Tibial artery (tissue), 4 donors: ENCODE data around the gene KRT36.

Experiments
- DNase-seq, 2 donors: peaks; one replicate each; pipeline ENCODE4 v3.0.0-alpha.2; 2019
- H3K27ac ChIP-seq, 2 donors: fragments of 200-600 bp; sonication (generic) in 1 of 2; 1 replicate in 1 of 2; 2 replicates in 1 of 2; pipeline ENCODE4 v1.5.1; 2018 to 2019; ENCODE audit warnings: mild to moderate bottlenecking in 1 of 2
- H3K27me3 ChIP-seq, 2 donors: fragments of 200-600 bp; sonication (generic) in 1 of 2; one replicate each; pipeline versions ENCODE4 v1.5.1 to v1.6.0; 2016 to 2019
- H3K36me3 ChIP-seq, 3 donors: fragments of 200-600 bp; sonication (generic) in 2 of 3; one replicate each; pipeline ENCODE4 v1.5.1; 2016 to 2019; ENCODE audit warnings: mild to moderate bottlenecking in 2 of 3
- H3K4me1 ChIP-seq, 4 donors: fragments of 200-600 bp; sonication (generic) in 2 of 4; 1 replicate in 3 of 4; 2 replicates in 1 of 4; pipeline ENCODE4 v1.5.1; 2016 to 2019
- H3K4me3 ChIP-seq, 2 donors: fragments of 200-600 bp; sonication (generic) in 1 of 2; 1 replicate in 1 of 2; 2 replicates in 1 of 2; pipeline ENCODE4 v1.5.1; 2018 to 2019; ENCODE audit warnings: mild to moderate bottlenecking in 2 of 2
- H3K9me3 ChIP-seq, 3 donors: fragments of 200-600 bp; sonication (generic) in 1 of 3; one replicate each; pipeline ENCODE4 v1.5.1; 2016 to 2019
- intact Hi-C: fragments of 100-400 bp; cut with DNase I; formaldehyde crosslinking; loops from one replicate; pipeline ENCODE4 v1.15.0; 2023; ENCODE audit warnings: low total_unique reads
- TF ChIP-seq, protein P1 (sequence below), 2 experiments: fragments of 200-600 bp in 1 of 2; fragments of 450-650 bp in 1 of 2; IDR thresholded peaks; one replicate each; pipeline ENCODE4 v1.5.1; 2017 to 2019; ENCODE audit warnings: antibody characterized with exemption in 2 of 2, mild to moderate bottlenecking in 1 of 2, moderate library complexity in 1 of 2

KRT36 gene

DNA sequence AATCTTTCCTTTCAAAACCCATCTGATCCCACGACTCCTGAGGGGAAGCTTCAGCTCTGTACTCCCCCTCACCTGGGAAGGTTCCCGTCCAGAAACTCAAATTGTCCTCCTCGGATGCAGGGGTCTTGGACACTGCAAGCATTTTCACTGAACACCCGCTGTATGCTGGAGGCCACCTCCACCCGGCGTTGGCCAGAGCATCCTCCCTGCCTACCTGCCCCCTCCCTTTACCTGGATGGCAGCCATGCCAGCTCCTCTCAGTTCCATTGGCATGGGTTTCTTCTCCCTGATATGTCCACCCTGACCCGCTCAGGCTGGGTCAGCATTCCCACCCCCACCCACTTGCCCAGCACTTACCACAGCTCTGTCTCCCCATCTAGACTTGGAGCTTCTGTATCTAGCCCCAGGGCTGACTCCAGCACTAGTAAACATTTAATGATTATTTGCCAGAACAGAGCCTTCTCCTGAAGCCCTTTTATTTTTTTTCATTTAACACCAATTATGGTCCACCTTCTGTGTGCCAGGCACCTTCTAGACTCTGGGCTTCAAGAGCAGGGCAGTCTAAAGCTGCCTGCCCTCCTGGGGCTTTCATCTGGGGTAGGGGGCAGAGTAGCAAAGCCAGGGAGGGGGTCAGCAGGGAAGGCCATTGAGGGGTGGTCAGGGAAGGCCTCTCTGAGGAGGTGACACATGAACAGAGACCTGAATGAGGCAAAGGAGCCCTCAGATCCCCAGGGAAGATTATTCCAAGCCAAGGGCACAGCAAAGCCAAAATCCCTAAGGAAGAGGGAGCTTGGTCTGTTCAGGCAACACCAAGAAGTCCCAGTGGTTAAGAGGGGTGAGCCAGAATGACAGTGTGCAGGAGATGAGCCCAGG, 47.3 kb upstream of the KRT36 start:
- no peak for DNase-seq
- Histone ChIP-seq H3K27ac (no peak overlapping the region), H3K9me3 (no peaks in the 10 kb centered on the region), H3K27me3 (peaks cover 0 to 25% of the 10 kb centered on the region in 2 donors), H3K4me1 (peaks cover 0 to 16% (median 0%) of the 10 kb centered on the region in 4 donors), H3K36me3 (no peaks in the 10 kb centered on the region), H3K4me3 (no peak overlapping the region)
- TF ChIP-seq, protein P1, sequence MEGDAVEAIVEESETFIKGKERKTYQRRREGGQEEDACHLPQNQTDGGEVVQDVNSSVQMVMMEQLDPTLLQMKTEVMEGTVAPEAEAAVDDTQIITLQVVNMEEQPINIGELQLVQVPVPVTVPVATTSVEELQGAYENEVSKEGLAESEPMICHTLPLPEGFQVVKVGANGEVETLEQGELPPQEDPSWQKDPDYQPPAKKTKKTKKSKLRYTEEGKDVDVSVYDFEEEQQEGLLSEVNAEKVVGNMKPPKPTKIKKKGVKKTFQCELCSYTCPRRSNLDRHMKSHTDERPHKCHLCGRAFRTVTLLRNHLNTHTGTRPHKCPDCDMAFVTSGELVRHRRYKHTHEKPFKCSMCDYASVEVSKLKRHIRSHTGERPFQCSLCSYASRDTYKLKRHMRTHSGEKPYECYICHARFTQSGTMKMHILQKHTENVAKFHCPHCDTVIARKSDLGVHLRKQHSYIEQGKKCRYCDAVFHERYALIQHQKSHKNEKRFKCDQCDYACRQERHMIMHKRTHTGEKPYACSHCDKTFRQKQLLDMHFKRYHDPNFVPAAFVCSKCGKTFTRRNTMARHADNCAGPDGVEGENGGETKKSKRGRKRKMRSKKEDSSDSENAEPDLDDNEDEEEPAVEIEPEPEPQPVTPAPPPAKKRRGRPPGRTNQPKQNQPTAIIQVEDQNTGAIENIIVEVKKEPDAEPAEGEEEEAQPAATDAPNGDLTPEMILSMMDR (IDR thresholded peaks at IDR 0.05) = no peak
- intact Hi-C loops = no loop called here

DNA sequence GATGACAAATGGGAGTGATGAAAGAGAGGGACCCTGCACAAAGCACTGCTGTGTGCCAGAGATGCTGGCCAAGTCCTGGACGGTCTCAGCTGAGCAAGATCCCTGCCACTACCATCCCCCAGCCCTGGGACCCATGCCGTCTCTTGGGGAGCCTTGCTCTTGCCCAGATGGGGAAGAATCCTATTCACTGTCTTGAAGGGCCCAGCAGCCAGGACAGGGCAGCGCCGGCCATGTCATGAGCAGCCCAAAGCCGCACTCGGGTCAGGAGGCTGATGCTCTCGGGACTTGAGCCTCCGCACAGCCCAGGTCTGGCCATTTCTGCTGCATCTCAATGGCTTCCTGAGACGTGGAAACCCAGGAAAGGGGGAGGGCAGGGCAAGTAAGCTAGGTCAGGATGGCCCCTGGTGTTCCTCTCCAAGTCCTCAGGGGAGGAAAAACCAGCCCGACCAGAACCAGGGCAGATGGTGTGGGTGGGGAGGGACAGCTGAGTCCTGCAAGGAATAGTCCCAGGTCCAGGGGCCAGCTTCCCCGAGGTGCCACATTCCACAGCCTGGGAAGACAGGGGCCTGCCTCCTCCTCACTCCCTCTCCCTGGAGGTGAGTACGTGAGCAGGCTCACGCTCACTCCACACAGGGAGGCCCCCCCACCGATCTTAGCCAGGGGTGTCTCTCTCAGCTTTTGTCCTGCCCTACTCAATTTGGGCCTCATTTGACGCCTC, 46.2 kb upstream of the KRT36 start:
- intact Hi-C loops = no loop called here
- Histone ChIP-seq H3K4me1 (peaks cover 0 to 16% (median 0%) of the 10 kb centered on the region in 4 donors), H3K9me3 (no peaks in the 10 kb centered on the region), H3K4me3 (no peak overlapping the region), H3K27me3 (peaks cover 0 to 25% of the 10 kb centered on the region in 2 donors), H3K36me3 (no peaks in the 10 kb centered on the region), H3K27ac (no peak overlapping the region)
- TF ChIP-seq, protein P1 (IDR thresholded peaks at IDR 0.05) = no peak
- no peak for DNase-seq

DNA sequence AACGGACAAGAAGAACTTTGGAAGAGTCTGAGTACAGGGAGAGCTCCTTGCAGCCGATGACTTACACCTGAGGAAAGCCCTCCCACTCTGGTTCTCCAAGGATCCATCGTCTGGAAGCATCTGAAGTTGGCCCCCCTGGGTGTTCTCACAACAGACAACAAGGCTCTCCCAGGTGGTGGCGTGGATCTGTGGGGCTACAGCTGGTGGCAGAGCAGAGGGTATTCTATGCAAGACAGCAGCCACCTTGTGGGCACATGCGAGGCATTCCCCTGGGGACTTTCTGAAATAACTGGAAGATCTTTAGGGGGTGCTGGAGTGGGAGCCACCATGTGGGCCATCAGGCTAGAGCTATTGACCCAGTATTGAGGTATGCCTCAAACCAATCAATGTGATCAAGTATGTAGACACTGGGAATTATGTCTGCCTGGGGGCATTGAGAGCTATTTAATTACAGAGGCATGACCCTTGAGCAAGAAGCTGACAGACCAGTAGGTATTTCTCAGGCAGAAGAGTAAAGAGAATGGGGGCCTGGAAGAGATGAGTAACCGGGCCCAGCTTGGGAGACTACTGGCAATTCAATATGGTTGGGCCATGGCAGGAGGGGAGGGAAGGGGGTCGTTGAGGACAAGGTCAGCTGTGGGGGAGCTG, 45.3 kb upstream of the KRT36 start:
- H3K27me3 ChIP-seq = peaks cover 0 to 25% of the 10 kb centered on the region in 2 donors
- H3K36me3 ChIP-seq = no peaks in the 10 kb centered on the region
- no peak overlapping the region for H3K27ac ChIP-seq
- intact Hi-C loops = no loop called here
- DNase-seq = no peak
- TF ChIP-seq, protein P1 (IDR thresholded peaks at IDR 0.05) = no peak
- no peak overlapping the region for H3K4me3 ChIP-seq
- H3K9me3 ChIP-seq = no peaks in the 10 kb centered on the region
- peaks cover 0 to 16% (median 0%) of the 10 kb centered on the region in 4 donors for H3K4me1 ChIP-seq

DNA sequence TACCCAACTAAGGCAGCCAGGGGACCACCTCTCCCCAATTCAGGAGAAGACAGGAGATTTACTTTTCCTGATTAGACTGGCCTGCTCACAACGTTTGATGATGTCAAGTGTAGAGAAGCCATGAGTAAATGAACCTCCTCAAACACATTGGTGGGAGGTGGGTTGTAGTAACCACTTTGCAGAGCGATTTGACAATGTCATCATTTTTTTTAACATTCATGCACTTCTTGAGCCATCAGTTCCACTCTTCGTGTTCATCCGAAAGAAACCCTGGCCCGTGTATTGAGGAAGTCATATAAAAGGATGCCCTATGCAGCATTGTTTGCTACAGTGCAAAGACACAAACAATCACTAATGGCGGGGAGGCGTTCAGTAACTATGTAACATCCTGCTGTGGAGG, 43.9 kb upstream of the KRT36 start:
- intact Hi-C loops = no loop called here
- TF ChIP-seq, protein P1 (IDR thresholded peaks at IDR 0.05) = no peak
- Histone ChIP-seq H3K9me3 (no peaks in the 10 kb centered on the region), H3K36me3 (no peaks in the 10 kb centered on the region), H3K4me3 (no peak overlapping the region), H3K27ac (no peak overlapping the region), H3K27me3 (peaks cover 0 to 39% of the 10 kb centered on the region in 2 donors), H3K4me1 (peaks cover 0 to 12% (median 0%) of the 10 kb centered on the region in 4 donors)
- DNase-seq = no peak

DNA sequence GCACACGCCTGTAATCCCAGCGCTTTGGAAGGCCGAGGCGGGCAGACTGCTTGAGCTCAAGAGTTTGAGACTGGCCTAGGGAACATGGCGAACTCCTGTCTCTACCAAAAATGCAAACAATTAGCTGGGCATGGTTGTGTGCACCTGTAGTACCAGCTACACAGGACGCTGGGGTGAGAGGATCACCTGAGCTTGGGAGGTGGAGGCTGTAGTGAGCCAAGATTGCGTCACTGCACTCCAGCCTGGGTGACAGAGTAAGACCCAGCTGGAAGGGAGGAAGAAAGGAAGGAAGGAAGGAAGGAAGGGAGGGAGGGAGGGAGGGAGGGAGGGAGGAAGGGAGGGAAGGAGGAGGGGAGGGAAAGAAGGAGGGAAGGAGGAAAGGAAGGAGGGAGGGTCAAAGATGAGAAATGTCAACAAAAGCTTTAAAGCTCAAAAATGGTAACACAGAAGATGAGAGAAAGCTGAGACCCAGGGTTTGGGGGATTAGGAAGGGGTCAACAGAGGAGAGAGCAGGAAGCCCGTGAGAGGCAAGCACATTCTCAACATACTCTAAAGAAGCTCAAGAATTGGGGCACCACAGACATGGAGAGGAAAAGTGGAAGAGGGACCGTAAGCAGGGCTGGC, 43.3 kb upstream of the KRT36 start:
- Histone ChIP-seq H3K4me3 (no peak overlapping the region), H3K9me3 (no peaks in the 10 kb centered on the region), H3K36me3 (no peaks in the 10 kb centered on the region), H3K27ac (no peak overlapping the region), H3K4me1 (peaks cover 0 to 17% (median 3%) of the 10 kb centered on the region in 4 donors), H3K27me3 (peaks cover 0 to 45% of the 10 kb centered on the region in 2 donors)
- DNase-seq = no peak
- TF ChIP-seq, protein P1 (IDR thresholded peaks at IDR 0.05) = no peak
- intact Hi-C loops = no loop called here
